ENCODE results near the gene FMNL2. TPM values are rescaled to one million over a fixed set of nuclear protein-coding genes. Genes with fewer than 3 reads are reported as not detected.

The FMNL2 gene
- total and polyA plus RNA-seq, 10 donors = 8.8 to 59.3 (median 33.5) TPM

- H3K36me3 ChIP-seq = peaks cover 0 to 60% (median 10%) of the 10 kb centered on the region in 6 donors
- H3K9me3 ChIP-seq = no peaks in the 10 kb centered on the region
- DNase-seq = no peak
- no peaks in the 10 kb centered on the region for H3K27me3 ChIP-seq (replicated peaks in 1 of 7)
- peak overlapping the region in 1 of 8 donors; percentile 75 for H3K27ac ChIP-seq
- intact Hi-C loops (cut with DNase I; ENCODE audit: low total_unique reads) = no loop called here
- H3K4me1 ChIP-seq = peaks cover 0 to 52% (median 22%) of the 10 kb centered on the region in 6 donors
- WGBS, 5 donors = 66 to 87% (median 80%) methylated on average over 4 of the region's 4 CpGs
- no peak for TF ChIP-seq POLR2AphosphoS5 (IDR thresholded peaks at IDR 0.05)
- TF ChIP-seq POLR2A (IDR thresholded peaks at IDR 0.05) = no peak
- TF ChIP-seq CTCF (IDR thresholded peaks at IDR 0.05 in 8 of 11, conservative IDR thresholded peaks at IDR 0.05 in 3 of 11) = no peak
- H3K4me3 ChIP-seq = no peak overlapping the region
Measured at GRCh38 chr2:152693033-152693432, 358.1 kb downstream of the FMNL2 start.

GRCh38 chr2:152694161-152694661 lies 359.2 kb downstream of the FMNL2 start:
- peak overlapping the region in 7 of 8 donors; percentile 46 to 75 (median 52) for H3K27ac ChIP-seq
- 12 to 34% (median 16%) methylated on average over 8 of the region's 8 CpGs for WGBS, 5 donors
- H3K27me3 ChIP-seq (replicated peaks in 1 of 7) = no peaks in the 10 kb centered on the region
- intact Hi-C loops (cut with DNase I; ENCODE audit: low total_unique reads) = no loop called here
- H3K36me3 ChIP-seq = peaks cover 0 to 50% (median 10%) of the 10 kb centered on the region in 6 donors
- no peak for TF ChIP-seq POLR2A (IDR thresholded peaks at IDR 0.05)
- no peak for TF ChIP-seq CTCF (IDR thresholded peaks at IDR 0.05 in 8 of 11, conservative IDR thresholded peaks at IDR 0.05 in 3 of 11)
- no peak for TF ChIP-seq POLR2AphosphoS5 (IDR thresholded peaks at IDR 0.05)
- DNase-seq = no peak
- peaks cover 0 to 61% (median 22%) of the 10 kb centered on the region in 6 donors for H3K4me1 ChIP-seq
- H3K4me3 ChIP-seq = peak overlapping the region in 7 of 8 donors; percentile 4 to 51 (median 23)
- no peaks in the 10 kb centered on the region for H3K9me3 ChIP-seq

GRCh38 chr2:152695763-152696162 lies 360.8 kb downstream of the FMNL2 start:
- H3K27me3 ChIP-seq (replicated peaks in 1 of 7) = no peaks in the 10 kb centered on the region
- H3K27ac ChIP-seq = no peak overlapping the region
- no peak for TF ChIP-seq CTCF (IDR thresholded peaks at IDR 0.05 in 8 of 11, conservative IDR thresholded peaks at IDR 0.05 in 3 of 11)
- no peak for DNase-seq
- H3K9me3 ChIP-seq = no peaks in the 10 kb centered on the region
- peaks cover 0 to 39% (median 10%) of the 10 kb centered on the region in 6 donors for H3K36me3 ChIP-seq
- intact Hi-C loops (cut with DNase I; ENCODE audit: low total_unique reads) = no loop called here
- no peak overlapping the region for H3K4me3 ChIP-seq
- WGBS, 5 donors = 95 to 100% (median 96%) methylated on average over 3 of the region's 3 CpGs
- peaks cover 0 to 64% (median 22%) of the 10 kb centered on the region in 6 donors for H3K4me1 ChIP-seq

- Histone ChIP-seq H3K27me3 (replicated peaks in 1 of 7) (no peaks in the 10 kb centered on the region), H3K9me3 (peaks cover 0 to 6% (median 5%) of the 10 kb centered on the region in 8 donors), H3K27ac (no peak overlapping the region), H3K36me3 (peaks cover 0 to 40% (median 11%) of the 10 kb centered on the region in 6 donors), H3K4me3 (no peak overlapping the region), H3K4me1 (peaks cover 0 to 64% (median 22%) of the 10 kb centered on the region in 6 donors)
- WGBS, 5 donors = 77 to 100% (median 88%) methylated on average over 1 of the region's 1 CpG
- no peak for TF ChIP-seq POLR2A (IDR thresholded peaks at IDR 0.05)
- no peak for TF ChIP-seq CTCF (IDR thresholded peaks at IDR 0.05 in 8 of 11, conservative IDR thresholded peaks at IDR 0.05 in 3 of 11)
- no peak for TF ChIP-seq POLR2AphosphoS5 (IDR thresholded peaks at IDR 0.05)
- no peak for DNase-seq
- intact Hi-C loops (cut with DNase I; ENCODE audit: low total_unique reads) = no loop called here
Measured at GRCh38 chr2:152696476-152696875, 361.5 kb downstream of the FMNL2 start.

Small RNAs within 50 kb of the gene (small RNA-seq; reads per million reads assigned to genes)
- gene AC012443.1 = 0 reads per million in 4 donors

Other genes with a start within 250 kb of the FMNL2 start
- gene CACNB4, start 236.1 kb upstream of the FMNL2 start, total RNA-seq = 1 to 10 TPM; 1.3 to 5.1 (median 2.3) TPM
- gene CACNB4, start 236.1 kb upstream of the FMNL2 start, polyA plus RNA-seq = under 1 TPM; 0.14 to 0.52 (median 0.42) TPM
- 10 to 100 TPM; 25.4 to 41.2 (median 33.2) TPM for gene STAM2, start 159.4 kb upstream of the FMNL2 start, total RNA-seq
- gene STAM2, start 159.4 kb upstream of the FMNL2 start, polyA plus RNA-seq = 1 to 10 TPM; 5.7 to 6.7 (median 5.8) TPM

Measured in spleen (tissue), 11 donors.